ELR (cell line): Measurements from ENCODE around the gene ATPAF1.
"Not testable (repeated sequence)": the region's sequence is repeated elsewhere in the genome, so short reads cannot be mapped to it uniquely, and the experiment has no call there.

Experiments
- DNase-seq: peaks from one replicate; pipeline ENCODE4 v3.0.0-alpha.2; 2015; ENCODE audit warnings: low read depth

The ATPAF1 gene, protein sequence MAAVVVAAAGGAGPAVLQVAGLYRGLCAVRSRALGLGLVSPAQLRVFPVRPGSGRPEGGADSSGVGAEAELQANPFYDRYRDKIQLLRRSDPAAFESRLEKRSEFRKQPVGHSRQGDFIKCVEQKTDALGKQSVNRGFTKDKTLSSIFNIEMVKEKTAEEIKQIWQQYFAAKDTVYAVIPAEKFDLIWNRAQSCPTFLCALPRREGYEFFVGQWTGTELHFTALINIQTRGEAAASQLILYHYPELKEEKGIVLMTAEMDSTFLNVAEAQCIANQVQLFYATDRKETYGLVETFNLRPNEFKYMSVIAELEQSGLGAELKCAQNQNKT

DNA sequence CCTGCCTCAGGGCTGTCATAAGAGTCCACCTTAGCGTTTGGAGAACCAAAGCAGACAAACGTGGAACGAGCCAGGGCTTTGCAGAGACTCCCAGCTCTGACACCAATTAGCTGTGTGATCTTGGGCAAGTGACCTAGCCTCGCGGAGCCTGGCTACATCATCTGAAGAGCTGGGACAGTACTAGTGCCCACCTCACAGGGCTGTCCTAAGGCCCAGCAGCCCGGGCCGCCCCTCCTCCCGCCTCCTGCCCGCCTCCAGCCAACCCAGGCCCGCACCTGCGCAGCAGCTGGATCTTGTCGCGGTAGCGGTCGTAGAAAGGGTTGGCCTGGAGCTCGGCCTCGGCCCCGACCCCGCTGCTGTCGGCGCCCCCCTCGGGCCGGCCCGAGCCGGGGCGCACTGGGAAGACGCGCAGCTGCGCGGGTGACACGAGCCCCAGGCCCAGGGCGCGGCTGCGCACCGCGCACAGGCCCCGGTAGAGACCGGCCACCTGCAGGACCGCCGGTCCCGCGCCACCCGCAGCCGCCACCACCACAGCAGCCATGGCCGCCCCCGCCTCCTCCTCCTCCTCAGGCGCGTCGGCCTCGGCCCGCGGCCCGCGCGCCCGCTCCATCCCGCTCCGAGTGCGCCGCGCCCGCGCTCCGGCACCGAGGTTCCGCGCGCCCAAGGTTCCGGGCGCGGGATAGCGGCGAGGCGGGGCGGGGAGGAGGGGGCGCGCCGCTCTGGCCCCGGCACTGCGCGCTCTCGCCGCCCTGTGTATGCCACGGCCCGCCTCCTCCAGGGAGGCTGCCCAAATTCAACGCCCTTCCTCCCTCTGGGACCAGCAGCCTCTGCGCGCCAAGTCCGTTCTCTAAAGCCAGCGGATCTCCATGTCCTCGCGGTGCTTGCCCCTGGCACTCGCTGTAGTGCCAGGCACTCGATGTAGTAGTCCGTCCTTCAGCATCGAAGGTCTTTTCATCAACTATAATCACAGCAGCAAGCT is at the start of gene ATPAF1:
TSS of gene ATPAF1 (minus strand) at position 583 of the 979 bp plus-strand sequence. CDS start at position 541, 42 bp downstream.
- DNase-seq, result peak; percentile 76

DNA sequence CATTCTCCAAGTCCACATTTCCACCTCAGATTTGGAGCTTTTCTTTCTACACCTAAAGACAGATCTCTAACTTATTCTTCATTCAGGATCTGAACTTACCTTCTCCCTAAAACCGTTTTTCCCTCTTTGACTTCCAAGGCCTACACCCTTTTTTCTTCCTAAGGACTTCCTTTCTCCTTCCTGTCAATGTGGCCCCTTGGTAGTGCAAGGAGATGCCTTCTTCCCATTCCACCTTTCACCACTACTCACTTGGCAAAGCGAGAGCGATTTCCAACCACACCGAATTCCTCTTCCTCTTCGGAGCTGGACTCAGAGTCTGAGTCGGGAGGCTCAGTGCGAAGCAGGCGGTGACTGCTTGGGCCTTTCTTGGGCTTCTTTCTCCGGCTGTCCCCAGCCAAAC is 49.5 kb upstream of the ATPAF1 start:
- peak; percentile 6 for DNase-seq

DNA sequence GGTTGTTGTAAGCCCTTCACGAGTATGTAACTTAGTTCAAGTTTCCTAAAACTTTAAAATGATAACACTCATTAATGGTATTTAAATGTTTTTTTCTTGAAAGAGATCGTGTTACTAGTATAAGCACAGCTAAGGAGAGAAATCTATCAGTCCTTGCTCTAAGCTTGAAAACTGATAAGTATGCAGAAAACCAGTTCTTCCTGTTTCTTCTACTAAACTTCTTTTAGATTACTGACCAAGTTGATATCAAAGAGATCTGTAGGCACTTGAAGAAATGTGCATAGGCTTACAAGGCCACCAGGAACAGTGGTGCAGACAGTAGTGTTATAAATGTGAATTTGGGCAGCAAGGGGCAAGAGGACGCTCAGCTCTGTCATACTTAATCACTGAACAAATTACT is 46.8 kb upstream of the ATPAF1 start:
- DNase-seq, result no peak

DNA sequence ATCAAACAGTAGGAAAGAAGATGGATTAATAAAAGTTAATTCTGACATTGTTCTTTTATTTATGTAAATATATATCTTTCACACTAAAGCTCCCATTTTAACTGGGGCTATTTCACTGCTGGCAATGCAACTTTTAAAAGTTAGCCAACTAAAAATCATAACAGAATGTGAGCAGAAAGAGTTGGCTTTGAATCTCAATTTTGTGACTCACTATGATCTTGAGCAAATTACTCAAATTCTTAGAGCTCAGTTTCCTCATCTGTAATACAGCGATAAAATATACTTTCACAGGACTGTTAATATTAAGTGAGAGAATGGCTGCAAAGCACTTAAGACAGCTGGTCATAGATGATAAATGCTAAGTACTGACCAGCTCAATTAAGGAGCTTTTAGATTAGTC is 40.0 kb upstream of the ATPAF1 start:
- DNase-seq, result no peak

DNA sequence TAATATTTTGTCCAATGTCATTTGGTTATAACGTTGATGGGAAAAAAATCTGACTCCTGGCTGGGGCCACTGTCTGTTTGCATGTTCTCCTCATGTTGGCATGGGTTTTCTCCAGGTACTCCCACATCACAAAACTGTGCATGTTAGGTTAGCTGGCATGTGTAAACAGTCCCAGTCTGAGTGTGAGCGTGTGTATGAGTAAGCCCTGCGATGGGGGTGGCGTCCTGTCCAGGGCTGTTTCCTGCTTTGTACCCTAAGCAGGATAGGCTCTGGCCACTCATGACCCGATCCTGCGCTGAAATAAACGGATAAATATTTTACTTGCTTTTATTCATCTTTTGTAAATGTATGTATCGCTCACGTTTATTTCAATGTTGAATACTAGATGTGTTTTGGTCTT is 37.2 kb upstream of the ATPAF1 start:
- DNase-seq, result peak; percentile 22

DNA sequence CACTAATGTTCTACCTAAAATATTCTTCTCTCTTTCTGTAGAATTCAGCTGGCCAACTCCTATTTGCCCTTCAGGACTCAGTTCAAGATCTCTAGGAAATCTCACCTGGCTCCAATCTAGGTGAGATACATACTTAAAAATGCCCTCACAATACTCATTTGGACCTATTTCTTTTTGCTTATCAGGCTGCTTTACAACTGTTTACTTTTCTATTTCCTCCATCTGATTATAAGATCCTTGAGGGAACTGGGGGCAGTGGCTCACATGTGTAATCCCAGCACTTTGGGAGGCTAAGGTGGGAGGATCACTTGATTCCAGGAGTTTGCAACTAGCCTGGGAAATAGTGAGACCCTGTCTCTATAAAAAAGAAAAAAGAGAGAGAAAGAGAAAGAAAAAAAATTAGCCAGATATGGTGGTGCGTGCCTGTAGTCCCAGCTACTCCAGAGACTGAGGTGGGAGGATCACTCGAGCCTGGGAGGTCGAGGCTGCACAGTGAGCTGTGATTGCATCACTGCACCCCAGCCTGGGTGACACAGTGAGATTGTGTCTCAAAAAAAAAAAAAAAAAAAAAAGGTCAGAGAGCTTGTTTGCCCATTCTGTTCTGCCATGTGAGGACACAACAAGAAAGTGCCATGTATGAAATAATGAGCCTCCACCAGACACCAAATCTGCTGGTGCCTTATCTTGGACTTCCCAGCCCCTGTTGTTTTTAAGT is 35.9 kb upstream of the ATPAF1 start:
- no peak for DNase-seq

DNA sequence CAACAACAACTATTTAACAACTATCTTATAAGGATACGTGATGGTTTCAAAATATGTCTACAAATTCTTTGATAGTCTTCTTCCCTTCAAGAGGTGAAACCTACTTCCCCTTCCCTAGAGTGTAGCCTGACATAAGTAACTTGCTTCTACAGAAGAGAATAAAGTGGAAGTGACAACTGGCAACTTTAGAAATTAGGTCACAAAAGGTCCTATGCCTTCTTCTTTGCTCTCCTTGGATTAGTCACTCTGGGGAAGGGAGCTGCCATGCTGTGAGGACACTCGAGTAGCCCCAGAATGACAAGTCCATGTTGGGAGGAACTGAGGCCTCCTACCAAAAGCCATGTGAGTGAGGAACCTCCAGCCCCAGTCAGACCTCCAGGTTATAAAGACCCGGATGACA is 31.5 kb upstream of the ATPAF1 start:
- no peak for DNase-seq

DNA sequence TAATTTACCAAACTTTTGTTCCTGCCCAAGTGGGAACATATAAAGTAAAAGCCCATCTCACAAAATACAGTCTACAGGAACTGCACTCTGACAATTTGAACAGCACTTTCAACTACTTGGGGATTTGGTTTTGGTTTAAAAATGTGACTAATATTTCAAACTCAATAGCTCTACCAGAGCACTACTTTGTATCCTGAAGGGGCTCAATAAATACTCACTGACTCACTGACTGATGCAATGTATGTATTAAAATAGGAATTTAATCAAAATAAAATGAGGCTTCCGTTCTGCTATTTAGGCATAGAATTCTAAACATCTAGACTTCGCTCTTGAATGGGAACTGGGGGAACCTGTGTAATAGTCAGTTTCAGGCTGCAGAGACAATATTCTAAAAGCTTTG is 28.9 kb upstream of the ATPAF1 start:
- DNase-seq, result no peak

DNA sequence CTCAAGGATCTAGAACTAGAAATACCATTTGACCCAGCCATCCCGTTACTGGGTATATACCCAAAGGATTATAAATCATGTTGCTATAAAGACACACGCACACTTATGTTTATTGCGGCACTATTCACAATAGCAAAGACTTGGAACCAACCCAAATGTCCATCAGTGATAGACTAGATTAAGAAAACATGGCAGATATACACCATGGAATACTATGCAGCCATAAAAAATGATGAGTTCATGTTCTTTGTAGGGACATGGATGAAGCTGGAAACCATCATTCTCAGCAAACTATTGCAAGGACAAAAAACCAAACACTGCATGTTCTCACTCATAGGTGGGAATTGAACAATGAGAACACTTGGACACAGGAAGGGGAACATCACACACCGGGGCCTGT is 26.5 kb upstream of the ATPAF1 start:
- not testable (repeated sequence) for DNase-seq

DNA sequence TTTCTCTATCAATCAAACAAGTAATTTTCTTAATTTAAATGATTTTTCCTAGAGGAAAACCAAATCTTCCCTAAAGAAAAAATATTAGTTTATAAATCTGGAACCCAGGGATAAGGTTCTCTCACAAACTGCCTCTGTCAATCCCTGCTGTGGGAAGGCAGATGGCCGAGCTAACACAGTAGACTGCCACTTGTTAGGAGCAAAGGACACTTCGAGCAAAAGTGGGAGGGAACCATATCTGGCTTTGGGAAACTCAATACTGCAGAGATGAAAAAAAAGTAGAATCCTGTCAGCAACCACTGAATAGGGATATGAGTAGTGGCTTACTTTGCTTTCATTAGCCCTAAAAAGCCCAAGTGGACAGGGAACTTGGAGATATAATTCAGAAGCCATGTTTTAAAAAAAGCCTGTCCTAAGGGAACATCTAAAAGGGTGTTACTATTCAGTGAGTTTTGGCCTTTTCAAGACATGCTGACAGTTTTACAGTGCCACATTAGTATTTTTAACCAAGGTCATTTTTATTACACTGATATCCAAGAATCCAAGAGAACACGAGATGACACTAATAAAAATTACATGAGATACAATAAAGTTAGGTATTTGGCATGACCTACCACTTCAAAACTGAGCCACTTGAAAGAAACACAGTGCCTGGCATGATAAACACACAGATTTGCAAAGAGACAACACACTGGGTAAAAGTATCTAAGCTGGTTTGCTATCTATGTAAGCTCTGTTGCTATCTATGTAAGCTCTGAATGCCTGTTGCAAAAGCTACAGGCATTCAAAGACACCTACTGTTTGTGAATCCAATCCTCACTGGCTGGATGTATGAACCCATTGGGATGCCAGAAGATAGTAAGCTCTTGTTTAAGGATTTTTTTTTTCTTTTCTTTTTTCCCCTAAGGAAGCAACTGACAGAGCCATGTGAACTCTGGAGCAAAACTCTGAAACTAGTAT is 24.9 kb upstream of the ATPAF1 start:
- DNase-seq, result no peak

DNA sequence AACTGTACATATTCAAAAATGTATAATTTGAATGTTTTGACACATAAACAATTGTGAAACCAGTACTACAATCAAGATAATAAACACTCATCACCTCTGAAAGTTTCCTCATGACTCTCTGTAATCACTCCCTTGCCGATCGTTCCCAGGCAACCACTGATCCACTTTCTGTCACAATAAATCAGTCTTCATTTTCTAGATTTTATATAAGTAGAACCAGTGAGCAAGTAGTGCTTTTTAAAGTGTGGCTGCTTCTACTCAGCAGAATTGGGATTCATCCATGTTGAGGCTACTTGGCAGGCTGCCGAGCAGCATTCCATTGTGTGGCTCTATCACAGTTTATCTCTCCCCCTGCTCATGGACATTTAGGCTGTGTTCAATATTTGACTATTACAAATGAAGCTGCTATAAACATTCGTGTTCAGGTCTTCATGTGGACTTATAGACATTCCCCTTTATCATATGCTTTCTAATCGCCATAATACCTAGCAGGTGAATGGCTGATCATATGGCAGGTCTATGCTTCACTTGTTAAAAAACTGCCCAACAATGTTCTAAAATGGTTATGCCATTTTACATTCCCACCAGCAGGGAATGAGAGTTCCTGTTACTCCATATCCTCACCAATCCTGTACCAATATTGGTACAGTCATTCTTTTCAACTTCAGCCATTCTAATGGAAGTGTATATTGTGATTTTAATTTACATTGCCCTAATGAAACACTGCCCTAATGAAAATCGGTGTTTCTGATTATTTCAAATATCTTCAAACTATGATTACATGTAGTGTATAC is 24.0 kb upstream of the ATPAF1 start:
- peak; percentile 23 for DNase-seq

DNA sequence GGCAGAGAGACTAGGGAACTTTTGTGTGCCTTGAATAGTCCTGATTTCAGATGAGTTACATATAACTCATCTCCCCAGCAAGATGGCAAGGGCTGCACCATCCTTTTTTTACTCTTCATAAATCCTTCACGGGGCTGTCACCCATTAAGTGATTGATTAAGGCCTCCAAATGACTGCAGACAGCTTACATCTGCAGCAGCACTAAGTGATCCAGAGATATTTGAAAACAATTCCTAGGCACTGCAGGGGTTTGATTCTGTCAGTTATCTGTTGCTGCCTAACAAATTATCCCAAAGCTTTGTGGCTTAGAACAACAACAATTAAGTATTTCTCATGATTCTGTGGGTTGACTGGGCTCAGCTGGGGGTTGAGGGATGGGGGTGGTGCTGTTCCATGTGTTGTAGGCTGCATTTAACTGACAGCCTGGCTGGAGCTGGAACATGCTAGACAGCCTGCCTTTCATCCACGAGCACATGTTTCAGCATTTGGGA is 22.8 kb upstream of the ATPAF1 start:
- DNase-seq, result no peak

DNA sequence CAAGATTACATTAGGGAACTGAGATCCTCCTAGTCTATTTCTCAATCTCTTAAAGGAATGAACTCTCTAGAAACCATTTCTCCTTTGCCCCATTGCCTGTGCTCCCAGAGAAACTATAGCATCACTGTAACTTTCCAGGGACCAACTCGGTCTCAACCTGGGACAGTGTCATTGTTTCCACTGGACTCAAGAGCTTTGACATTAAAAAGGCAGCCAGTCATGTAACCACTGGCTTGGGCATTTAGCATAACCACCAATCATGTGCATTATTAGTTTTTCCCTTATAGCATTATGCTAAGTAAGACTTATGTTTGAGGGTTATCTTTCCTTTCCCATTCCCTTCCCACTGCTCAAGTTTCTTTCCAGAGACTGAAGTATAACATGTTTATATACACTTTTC is 21.7 kb upstream of the ATPAF1 start:
- no peak for DNase-seq

DNA sequence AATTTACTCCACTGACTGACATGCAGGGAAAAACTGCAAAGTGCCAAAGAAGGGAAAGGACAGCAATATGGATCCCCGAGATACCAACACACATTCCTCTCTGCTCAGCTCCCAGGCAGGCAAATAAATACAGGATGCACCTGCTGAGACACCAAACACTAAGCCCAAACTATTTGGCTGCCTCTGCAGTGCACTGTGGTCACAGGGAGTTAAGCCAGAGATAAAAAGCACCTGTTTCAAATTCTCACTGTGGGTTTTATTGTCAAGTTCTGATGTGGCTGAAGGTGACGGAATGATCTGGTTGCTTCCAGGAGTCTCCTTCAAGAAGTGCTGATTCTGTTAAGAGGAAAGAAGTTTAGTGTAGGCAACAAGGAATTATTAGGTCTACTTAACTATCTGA is 21.2 kb upstream of the ATPAF1 start:
- DNase-seq, result no peak

DNA sequence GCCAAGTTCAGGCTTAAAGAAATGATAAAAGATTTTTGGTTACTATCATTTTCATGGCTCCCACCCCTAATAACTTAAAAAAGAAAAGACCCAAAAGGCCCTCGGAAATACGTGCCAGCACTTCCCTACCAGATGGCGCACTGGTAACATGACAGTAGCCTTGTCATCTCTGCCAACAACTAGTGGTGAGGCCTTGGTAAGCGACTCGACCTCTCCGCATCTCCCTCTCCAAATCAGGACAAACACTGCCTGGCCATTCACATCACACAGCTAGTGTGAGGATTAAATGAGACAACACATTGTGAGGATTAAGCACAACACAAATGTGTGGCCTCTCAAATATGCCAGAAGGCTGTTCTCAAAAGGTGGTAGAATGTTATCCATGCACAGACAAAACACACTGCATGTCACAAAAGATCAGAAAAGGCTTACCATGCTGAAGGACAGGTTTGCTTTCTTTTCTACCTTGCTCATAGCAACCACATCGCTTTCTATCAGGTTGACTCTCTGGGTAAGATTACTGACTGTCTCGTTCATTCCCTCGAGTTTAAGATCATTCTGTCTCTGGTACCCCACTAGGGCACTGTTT is 19.9 kb upstream of the ATPAF1 start:
- no peak for DNase-seq

DNA sequence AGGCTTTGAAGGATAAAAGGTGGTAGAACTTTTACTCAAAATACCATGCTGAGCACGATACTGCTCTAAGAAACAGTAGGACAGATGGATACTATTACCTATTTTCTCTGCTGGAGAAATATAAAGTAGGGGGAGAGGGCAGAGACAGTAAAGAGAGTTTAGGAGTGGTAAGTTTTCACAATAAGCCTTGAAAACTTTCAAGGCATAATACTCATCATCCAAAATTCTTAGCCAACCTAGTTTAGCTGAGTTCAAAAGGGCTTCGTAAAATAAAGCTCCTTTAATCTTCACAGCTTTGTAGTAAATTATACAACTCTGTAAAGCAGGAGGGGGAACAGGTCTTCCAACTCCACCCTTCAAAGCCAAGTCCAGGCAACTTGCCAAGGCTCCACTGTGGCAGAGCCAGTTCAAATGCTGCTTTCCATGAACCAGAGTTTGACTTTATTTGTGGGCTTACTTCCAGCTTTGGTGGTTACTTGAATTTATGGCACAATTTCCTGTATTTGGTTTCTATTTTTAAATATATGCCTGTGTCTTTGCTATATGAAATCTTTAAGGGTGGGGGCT is 19.0 kb upstream of the ATPAF1 start:
- no peak for DNase-seq

DNA sequence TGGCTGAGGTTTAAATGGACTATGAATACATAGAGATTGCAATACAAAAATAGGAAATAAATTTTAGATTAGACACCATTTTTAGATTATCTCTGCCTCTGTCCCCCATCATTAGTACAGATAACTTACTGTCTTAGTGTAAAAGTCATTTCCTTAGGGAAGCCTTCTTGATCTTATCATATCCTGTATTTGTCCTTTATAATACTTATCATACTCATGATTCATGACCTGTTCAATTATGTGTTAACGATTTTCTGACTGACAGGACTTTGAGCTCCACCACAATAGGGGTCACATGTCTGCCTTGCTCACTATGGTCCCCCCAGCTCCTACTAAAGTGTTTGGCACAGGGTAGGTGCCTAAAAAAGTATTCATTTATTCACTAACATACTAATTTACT is 18.1 kb upstream of the ATPAF1 start:
- no peak for DNase-seq

DNA sequence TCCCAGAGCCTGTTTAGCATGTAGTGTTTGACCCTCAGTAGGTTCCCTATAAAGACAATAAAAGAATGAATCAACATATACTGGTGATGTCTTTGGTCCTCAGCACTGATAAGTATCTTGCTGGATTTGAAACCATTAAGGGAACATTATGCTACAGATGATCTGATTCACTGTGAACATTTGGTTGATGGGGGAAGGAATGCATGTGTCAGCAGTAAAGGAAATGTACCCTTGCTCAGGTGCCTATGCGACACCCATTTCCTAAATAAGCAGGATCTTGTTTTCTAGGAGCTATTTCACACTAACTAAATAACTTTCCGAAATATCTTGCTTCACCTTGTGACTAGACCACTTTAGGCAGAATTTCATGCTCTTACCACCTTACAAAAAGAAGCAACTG is 16.5 kb upstream of the ATPAF1 start:
- DNase-seq, result no peak

DNA sequence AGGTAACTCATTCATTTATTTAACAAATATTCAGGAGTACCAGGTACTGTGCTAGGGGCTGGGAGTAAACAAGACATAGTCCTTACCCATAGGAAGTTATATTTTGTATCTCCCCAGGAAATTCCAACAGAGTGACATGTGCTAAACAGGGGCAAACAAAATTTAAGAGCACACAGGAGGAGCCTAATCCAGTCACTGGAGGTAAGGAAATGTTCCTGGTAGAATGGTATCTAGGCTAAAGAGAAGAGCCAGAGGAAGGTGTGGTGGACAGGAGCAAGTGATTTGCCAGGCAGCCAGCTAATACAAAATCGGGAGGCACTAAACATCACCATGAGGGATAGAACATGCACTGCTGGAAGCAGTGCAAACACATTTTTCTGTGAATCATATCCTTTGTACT is 13.9 kb upstream of the ATPAF1 start:
- no peak for DNase-seq
